GM12891 (cell line): ENCODE measurements around the gene GJD2.

Experiments used
- PAX5 ChIP-seq: IDR thresholded peaks from 2 replicates; pipeline ENCODE4 v1.6.1; 2011; ENCODE audit warnings: low read length, moderate library complexity, mild to moderate bottlenecking; ENCODE audit not compliant: insufficient read depth, severe bottlenecking
- POLR2A ChIP-seq: IDR thresholded peaks from 2 replicates; pipeline ENCODE4 v1.6.1; 2011; ENCODE audit warnings: low read depth, low read length, control low read depth
- POLR2AphosphoS5 ChIP-seq: IDR thresholded peaks from 2 replicates; pipeline ENCODE4 v1.6.1; 2011; ENCODE audit warnings: low read depth, low read length, control low read depth
- POU2F2 ChIP-seq: IDR thresholded peaks from 2 replicates; pipeline ENCODE4 v1.6.1; 2011; ENCODE audit warnings: low read depth, mild to moderate bottlenecking, control low read depth, low read length, moderate library complexity
- SPI1 ChIP-seq: IDR thresholded peaks from 2 replicates; pipeline ENCODE4 v1.6.1; 2011; ENCODE audit warnings: low read depth, low read length, control low read depth
- TAF1 ChIP-seq: IDR thresholded peaks from 2 replicates; pipeline ENCODE4 v1.6.1; 2011; ENCODE audit warnings: low read depth, low read length, control low read depth

DNA sequence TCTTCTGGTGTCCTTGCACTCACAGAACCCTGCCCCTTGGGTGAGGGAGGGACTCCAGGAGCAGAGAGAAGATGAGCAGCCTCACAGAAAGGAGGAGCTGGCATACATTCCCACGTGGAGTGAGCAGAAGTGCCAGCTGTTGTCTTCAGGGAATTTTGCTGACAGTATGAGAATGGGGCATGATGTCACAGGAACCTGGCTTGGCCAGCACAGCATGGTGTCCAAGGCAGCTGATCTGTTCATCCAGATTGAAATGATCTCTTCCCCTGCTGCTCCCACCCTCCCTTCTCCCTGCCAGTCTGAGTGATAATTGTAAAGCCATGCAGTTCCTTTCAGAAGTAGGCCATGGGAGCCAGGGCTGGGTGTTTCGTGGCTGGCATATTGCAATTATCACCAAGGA lies 53.3 kb downstream of the GJD2 start:
- TF ChIP-seq POLR2A (no peak), TAF1 (no peak), POLR2AphosphoS5 (no peak), SPI1 (no peak), POU2F2 (no peak), PAX5 (no peak)
